H1 (cell line): Measurements from ENCODE around the gene GANC. TPM values are rescaled to one million over a fixed set of nuclear protein-coding genes. Genes with fewer than 3 reads are reported as not detected.

Experiments used
- CTCF ChIA-PET: fragments of 300-600 bp; sonication (Branson Sonifier 250); formaldehyde crosslinking; loops from one replicate; lab custom pipeline; 2021; ENCODE audit not compliant: partially characterized antibody; lab: Charles Lee
- POLR2A ChIA-PET: fragments of 300-600 bp; sonication (Branson Sonifier 250); formaldehyde crosslinking; loops from one replicate; lab custom pipeline; 2021; ENCODE audit warnings: inconsistent platforms; ENCODE audit not compliant: partially characterized antibody; lab: Charles Lee
- DNase-seq, 2 experiments: peaks; one replicate each; pipeline versions ENCODE4 v3.0.0 to v3.0.0-alpha.2; 2010 to 2022; ENCODE audit warnings: low spot score in 2 of 2, low read depth in 1 of 2, mixed read lengths in 1 of 2
- FAIRE-seq: peaks from 2 replicates; lab custom pipeline; 2011; peaks lifted over from hg19 to GRCh38; lab: Jason Lieb, UNC
- H2AFZ ChIP-seq: 2 replicates; pipeline ENCODE4 v1.8.1; 2012; ENCODE audit warnings: low read length, inconsistent platforms
- H2AK5ac ChIP-seq: 2 replicates; pipeline ENCODE4 v1.6.1; 2013; ENCODE audit warnings: low read depth, low read length
- H2BK120ac ChIP-seq: replicated peaks from 2 replicates; pipeline ENCODE3; 2013; ENCODE audit warnings: low read depth, low read length, inconsistent platforms
- H2BK12ac ChIP-seq: 2 replicates; pipeline ENCODE4 v1.6.1; 2013; ENCODE audit warnings: low read depth, low read length
- H2BK15ac ChIP-seq: 2 replicates; pipeline ENCODE4 v1.6.1; 2013; ENCODE audit warnings: low read length
- H2BK20ac ChIP-seq: 2 replicates; pipeline ENCODE4 v1.6.1; 2013; ENCODE audit warnings: low read length
- H2BK5ac ChIP-seq: 2 replicates; pipeline ENCODE4 v1.6.1; 2013; ENCODE audit warnings: low read depth, low read length
- H3K14ac ChIP-seq: 2 replicates; pipeline ENCODE4 v1.6.1; 2013; ENCODE audit warnings: inconsistent platforms; ENCODE audit not compliant: insufficient read length
- H3K18ac ChIP-seq: 2 replicates; pipeline ENCODE4 v1.6.1; 2013; ENCODE audit warnings: low read length; ENCODE audit errors: extremely low read depth
- H3K23ac ChIP-seq: 2 replicates; pipeline ENCODE4 v1.6.1; 2013; ENCODE audit warnings: inconsistent platforms; ENCODE audit not compliant: insufficient read length
- H3K23me2 ChIP-seq: 2 replicates; pipeline ENCODE4 v1.6.1; 2013; ENCODE audit warnings: low read depth, low read length
- H3K27ac ChIP-seq: 2 replicates; pipeline ENCODE4 v1.6.1; 2011; ENCODE audit warnings: low read depth, low read length, inconsistent platforms
- H3K27me3 ChIP-seq, 4 experiments: replicated peaks in 1 of 4; 1 replicate in 1 of 4; 2 replicates in 3 of 4; pipeline versions ENCODE4 v1.6.1 to v1.8.1; 2011 to 2013; ENCODE audit warnings: low read length in 3 of 4, mild to moderate bottlenecking in 3 of 4, inconsistent platforms in 2 of 4, mixed read lengths in 2 of 4, moderate library complexity in 1 of 4; ENCODE audit not compliant: control insufficient read depth in 3 of 4, insufficient read depth in 3 of 4; ENCODE audit errors: extremely low read depth in 1 of 4
- H3K36me3 ChIP-seq, 4 experiments: 2 replicates each; pipeline versions ENCODE4 v1.6.1 to v1.8.1; 2011 to 2013; ENCODE audit warnings: mild to moderate bottlenecking in 4 of 4, low read length in 3 of 4, moderate library complexity in 2 of 4, control low read depth in 1 of 4, inconsistent platforms in 1 of 4; ENCODE audit not compliant: insufficient read depth in 4 of 4, control insufficient read depth in 2 of 4
- H3K4ac ChIP-seq: replicated peaks from 2 replicates; pipeline ENCODE3; 2013; ENCODE audit warnings: low read length, low read depth, mixed read lengths, inconsistent platforms; ENCODE audit not compliant: insufficient read length
- H3K4me1 ChIP-seq, 4 experiments: replicated peaks in 1 of 4; 1 replicate in 1 of 4; 2 replicates in 3 of 4; pipeline versions ENCODE4 v1.6.1 to v1.8.1; 2011 to 2013; ENCODE audit warnings: low read length in 3 of 4, inconsistent platforms in 2 of 4, mixed read lengths in 1 of 4; ENCODE audit not compliant: insufficient read depth in 4 of 4, control insufficient read depth in 3 of 4
- H3K4me2 ChIP-seq, 2 experiments: 2 replicates each; pipeline versions ENCODE4 v1.6.1 to v1.8.1; 2011 to 2013; ENCODE audit warnings: low read depth in 2 of 2, low read length in 2 of 2, control low read depth in 1 of 2, inconsistent platforms in 1 of 2, mild to moderate bottlenecking in 1 of 2; ENCODE audit not compliant: insufficient read depth in 1 of 2
- H3K4me3 ChIP-seq, 4 experiments: fragments of 200-600, 300-600 bp in 1 of 4; sonication (generic), shearing (Covaris generic), sonication (Bioruptor Twin) in 1 of 4; 2 replicates each; pipeline versions ENCODE4 v1.5.1 to v1.8.1; 2011 to 2016; ENCODE audit warnings: low read length in 4 of 4, low read depth in 3 of 4, control low read depth in 2 of 4, inconsistent platforms in 2 of 4, mild to moderate bottlenecking in 2 of 4, mixed read lengths in 1 of 4, moderate library complexity in 1 of 4; ENCODE audit not compliant: insufficient read depth in 2 of 4; ENCODE audit errors: extremely low read depth in 1 of 4
- H3K56ac ChIP-seq: replicated peaks from 2 replicates; pipeline ENCODE3; 2013; ENCODE audit warnings: low read depth, mild to moderate bottlenecking, mixed read lengths, low read length, inconsistent platforms; ENCODE audit not compliant: insufficient read length
- H3K79me1 ChIP-seq: 2 replicates; pipeline ENCODE4 v1.6.1; 2013; ENCODE audit warnings: low read depth, low read length, control low read depth
- H3K79me2 ChIP-seq, 2 experiments: 2 replicates each; pipeline versions ENCODE4 v1.6.1 to v1.8.1; 2012 to 2013; ENCODE audit warnings: low read length in 2 of 2, mild to moderate bottlenecking in 2 of 2, inconsistent platforms in 1 of 2; ENCODE audit not compliant: insufficient read depth in 2 of 2, control insufficient read depth in 1 of 2
- H3K9ac ChIP-seq, 4 experiments: replicated peaks in 1 of 4; 1 replicate in 1 of 4; 2 replicates in 3 of 4; pipeline versions ENCODE4 v1.6.1 to v1.8.1; 2011 to 2013; ENCODE audit warnings: low read depth in 3 of 4, low read length in 3 of 4, control low read depth in 2 of 4, mild to moderate bottlenecking in 2 of 4, moderate library complexity in 2 of 4, inconsistent platforms in 1 of 4; ENCODE audit errors: extremely low read depth in 1 of 4
- H3K9me3 ChIP-seq, 2 experiments: 2 replicates each; pipeline versions ENCODE4 v1.6.1 to v1.8.1; 2012 to 2013; ENCODE audit warnings: mild to moderate bottlenecking in 2 of 2, moderate library complexity in 2 of 2, control low read depth in 1 of 2, inconsistent platforms in 1 of 2, low read depth in 1 of 2, low read length in 1 of 2, mixed read lengths in 1 of 2; ENCODE audit not compliant: insufficient read depth in 2 of 2
- H4K20me1 ChIP-seq, 2 experiments: replicated peaks in 1 of 2; 2 replicates each; pipeline versions ENCODE3 to v1.8.1; 2011 to 2013; ENCODE audit warnings: inconsistent platforms in 2 of 2, low read length in 2 of 2, mild to moderate bottlenecking in 1 of 2; ENCODE audit not compliant: insufficient read depth in 2 of 2, control insufficient read depth in 1 of 2
- H4K5ac ChIP-seq: 2 replicates; pipeline ENCODE4 v1.6.1; 2013; ENCODE audit warnings: low read length, low read depth, mixed read lengths, inconsistent platforms; ENCODE audit not compliant: insufficient read length
- H4K8ac ChIP-seq: 2 replicates; pipeline ENCODE4 v1.8.0; 2013; ENCODE audit warnings: mild to moderate bottlenecking, moderate library complexity, low read length, inconsistent platforms; ENCODE audit not compliant: insufficient read depth; ENCODE audit errors: extremely low read depth
- H4K91ac ChIP-seq: replicated peaks from 2 replicates; pipeline ENCODE3; 2013; ENCODE audit warnings: low read length, mixed read lengths, inconsistent platforms; ENCODE audit not compliant: insufficient read length
- CBX8 ChIP-seq: fragments of 300-800, 300-1000 bp; sonication (generic); IDR thresholded peaks from 2 replicates; pipeline ENCODE4 v1.7.1; 2016; ENCODE audit warnings: low read depth, low read length, borderline replicate concordance
- CHD2 ChIP-seq: IDR thresholded peaks from 2 replicates; pipeline ENCODE4 v1.6.1; 2012; ENCODE audit warnings: low read length, improper control_type of control experiment
- EZH2 ChIP-seq: fragments of 200-600 bp; sonication (generic); IDR thresholded peaks from 2 replicates; pipeline ENCODE4 v1.7.1; 2012; ENCODE audit warnings: low read depth, mild to moderate bottlenecking, moderate library complexity, low read length, inconsistent platforms; ENCODE audit not compliant: severe bottlenecking
- NRF1 ChIP-seq: IDR thresholded peaks from 2 replicates; pipeline ENCODE4 v1.6.1; 2011; ENCODE audit warnings: mild to moderate bottlenecking, low read depth, low read length, improper control_type of control experiment
- TAF1 ChIP-seq: IDR thresholded peaks from 2 replicates; pipeline ENCODE4 v1.6.1; 2011; ENCODE audit warnings: mild to moderate bottlenecking, low read depth, low read length
- WGBS, 2 experiments: shearing (Covaris generic) in 1 of 2; methylation state at CpG; one replicate each; pipeline versions ENCODE4 v1.1.6 to v1.1.7; 2013 to 2015; ENCODE audit warnings: low lambda C conversion rate in 2 of 2, mixed read lengths in 2 of 2, inconsistent platforms in 1 of 2, low coverage in 1 of 2, missing lambda C conversion rate in 1 of 2; ENCODE audit not compliant: insufficient replicate concordance in 2 of 2, insufficient coverage in 1 of 2, insufficient read length in 1 of 2; ENCODE audit errors: extremely low coverage in 1 of 2, missing lambda C conversion rate in 1 of 2; 5-methylcytosine and 5-hydroxymethylcytosine counted together
- polyA plus RNA-seq, 7 experiments: library from polyadenylated mRNA; depleted of rRNA in 3 of 7; stranded (reverse) in 5 of 7; unstranded in 2 of 7; fragments of >200 nt in 5 of 7; fragments of 200-250 nt in 2 of 7; gene quantifications; 1 replicate in 5 of 7; 2 replicates in 1 of 7; 4 replicates in 1 of 7; pipeline versions ENCODE4 v1.2.1 to v1.2.3, GENCODE V29; 2011 to 2013; ENCODE audit warnings: missing spikeins in 2 of 7, mixed read lengths in 2 of 7
- total RNA-seq: library from RNA; stranded (reverse); fragmentation: NEBNext Ultra II Directional; extraction: Animal tissue kit (Norgen Biotek cat#: 25700); gene quantifications from 2 replicates; pipeline ENCODE4 v1.2.1, GENCODE V29; 2021

The GANC gene
- total and polyA plus RNA-seq, 2 of the 8 experiments (the other 6 are each of a cell fraction or from before 2014, with no cell fraction given), result 6.8 to 14.4 TPM

DNA sequence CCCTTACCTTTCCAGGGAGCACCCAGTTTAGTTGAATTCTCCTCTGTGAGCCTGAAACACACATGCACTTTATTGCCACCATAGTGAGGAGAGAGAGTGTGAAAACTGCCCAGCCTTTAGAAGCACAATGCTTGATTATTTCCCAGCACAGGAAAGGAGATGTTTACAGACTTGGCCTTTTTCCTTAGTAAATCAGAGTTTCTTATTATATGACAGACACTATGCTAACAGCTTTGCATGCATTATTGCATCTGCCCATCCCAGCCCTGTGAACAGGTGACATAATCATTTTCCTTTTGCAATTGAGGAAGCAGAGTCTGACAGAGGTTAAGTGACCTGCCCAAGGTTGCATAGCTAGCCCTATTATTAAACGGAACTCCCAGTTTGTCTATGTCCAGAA lies 122.8 kb downstream of the GANC start:
- no peaks in the 10 kb centered on the region for H3K36me3 ChIP-seq
- no peaks in the 10 kb centered on the region for H3K79me1 ChIP-seq
- no peak overlapping the region for H3K18ac ChIP-seq
- H2BK12ac ChIP-seq, result no peak overlapping the region
- no peak overlapping the region for H3K27ac ChIP-seq
- POLR2A ChIA-PET, result no interaction called here
- H3K9me3 ChIP-seq, result no peaks in the 10 kb centered on the region
- H3K4me1 ChIP-seq, result no peaks in the 10 kb centered on the region
- H3K23me2 ChIP-seq, result no peaks in the 10 kb centered on the region
- H4K8ac ChIP-seq, result no peak overlapping the region
- H2BK15ac ChIP-seq, result no peak overlapping the region
- DNase-seq (no peak), FAIRE-seq (no peak)
- no peak overlapping the region for H3K9ac ChIP-seq
- no peaks in the 10 kb centered on the region for H4K20me1 ChIP-seq
- H2BK5ac ChIP-seq, result no peak overlapping the region
- no peak overlapping the region for H2BK120ac ChIP-seq
- no peak overlapping the region for H4K91ac ChIP-seq
- H3K56ac ChIP-seq, result no peak overlapping the region
- no peak overlapping the region for H4K5ac ChIP-seq
- H3K4me3 ChIP-seq, result no peak overlapping the region
- no peak overlapping the region for H3K14ac ChIP-seq
- H2AFZ ChIP-seq, result no peak overlapping the region
- H3K27me3 ChIP-seq, result no peaks in the 10 kb centered on the region
- no peak overlapping the region for H3K4me2 ChIP-seq
- WGBS, 2 experiments, result 89% methylated on average over 1 of the region's 1 CpG; no CpG with 5 or more reads in 1 of the 2 experiments
- CTCF ChIA-PET, result interaction anchor here (1.2 to 5.2 kb wide), 2 partner anchors 10 to 376 kb away, joined by 3 to 34 read pairs; no protein-coding TSS in a partner anchor
- H3K23ac ChIP-seq, result no peak overlapping the region
- H3K79me2 ChIP-seq, result no peaks in the 10 kb centered on the region
- TF ChIP-seq CHD2 (no peak), TAF1 (no peak), EZH2 (no peak), NRF1 (no peak), CBX8 (no peak)
- H2BK20ac ChIP-seq, result no peak overlapping the region
- H2AK5ac ChIP-seq, result no peak overlapping the region
- no peak overlapping the region for H3K4ac ChIP-seq
